NCI-H2081 treated with DMSO at 0.1 percent for 48 hours (cell line): ENCODE measurements around the gene PARD6G.

Source experiments
- DNase-seq: peaks from one replicate; lab custom pipeline; 2025; lab: John Stamatoyannopoulos, UW

The PARD6G gene

GRCh38 chr18:80210312-80211083 lies 36.8 kb downstream of the PARD6G start:
- no peak for DNase-seq

- DNase-seq: no peak
These were observed 38.7 kb downstream of the PARD6G start for GRCh38 chr18:80208620-80209019.

GRCh38 chr18:80205294-80205693 lies 42.0 kb downstream of the PARD6G start:
- DNase-seq: no peak

GRCh38 chr18:80204142-80204541 lies 43.2 kb downstream of the PARD6G start:
- DNase-seq: no peak

GRCh38 chr18:80203249-80203648 lies 44.1 kb downstream of the PARD6G start:
- DNase-seq: no peak

- DNase-seq: no peak
These were observed 44.9 kb downstream of the PARD6G start for GRCh38 chr18:80202264-80202998.

- DNase-seq: no peak
These were observed 45.6 kb downstream of the PARD6G start for GRCh38 chr18:80201739-80202138.

- no peak for DNase-seq
These were observed 46.2 kb downstream of the PARD6G start for GRCh38 chr18:80200932-80201672.

GRCh38 chr18:80200171-80200931 lies 47.0 kb downstream of the PARD6G start:
- DNase-seq: no peak

GRCh38 chr18:80198994-80199748 lies 48.1 kb downstream of the PARD6G start:
- DNase-seq: no peak

- DNase-seq: no peak
These were observed 48.9 kb downstream of the PARD6G start for GRCh38 chr18:80198391-80198790.

- DNase-seq: no peak
These were observed 49.8 kb downstream of the PARD6G start for GRCh38 chr18:80197528-80197927.

- DNase-seq: no peak
These were observed 50.6 kb downstream of the PARD6G start for GRCh38 chr18:80196528-80197320.

- DNase-seq: no peak
These were observed 52.3 kb downstream of the PARD6G start for GRCh38 chr18:80194874-80195570.

GRCh38 chr18:80193701-80194100 lies 53.6 kb downstream of the PARD6G start:
- DNase-seq: no peak

GRCh38 chr18:80192653-80193385 lies 54.5 kb downstream of the PARD6G start:
- DNase-seq: no peak

- no peak for DNase-seq
These were observed 55.2 kb downstream of the PARD6G start for GRCh38 chr18:80191907-80192652.

- no peak for DNase-seq
These were observed 56.0 kb downstream of the PARD6G start for GRCh38 chr18:80191264-80191663.
